HG03175 (cell line): ENCODE data around the gene GABRB1.

Experiments
- ATAC-seq: cut with Tn5 transposase; IDR thresholded peaks from one replicate; pipeline ENCODE4 v1.9.1; 2021; ENCODE audit warnings: mild to moderate bottlenecking, moderate library complexity; ENCODE audit not compliant: unreplicated experiment

Gene GABRB1

GRCh38 chr4:47045261-47045660 is 13.9 kb downstream of the GABRB1 start:
- no peak for ATAC-seq

DNA sequence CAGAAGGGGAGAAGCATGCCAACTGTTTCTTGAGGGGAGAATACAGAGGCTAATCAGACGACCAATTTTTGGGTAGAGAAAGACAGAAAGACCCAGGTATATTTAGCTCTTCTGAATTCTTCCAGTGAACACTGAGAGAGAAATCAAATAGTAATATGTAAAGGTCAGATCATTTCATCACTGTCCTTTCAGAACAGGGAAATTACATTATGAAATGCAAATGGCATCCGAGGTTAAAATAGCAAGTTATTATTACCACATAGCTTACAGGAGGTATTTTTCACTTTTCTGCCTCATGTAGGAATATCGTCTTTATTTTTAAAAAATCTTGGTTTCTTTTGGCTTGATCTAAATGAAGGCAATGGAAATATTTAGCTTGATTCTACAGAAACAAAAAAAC is 18.0 kb downstream of the GABRB1 start:
- ATAC-seq = no peak

GRCh38 chr4:47050761-47051725 is 19.7 kb downstream of the GABRB1 start:
- no peak for ATAC-seq

- ATAC-seq = no peak
Observed at GRCh38 chr4:47053485-47053884, 22.1 kb downstream of the GABRB1 start.

DNA sequence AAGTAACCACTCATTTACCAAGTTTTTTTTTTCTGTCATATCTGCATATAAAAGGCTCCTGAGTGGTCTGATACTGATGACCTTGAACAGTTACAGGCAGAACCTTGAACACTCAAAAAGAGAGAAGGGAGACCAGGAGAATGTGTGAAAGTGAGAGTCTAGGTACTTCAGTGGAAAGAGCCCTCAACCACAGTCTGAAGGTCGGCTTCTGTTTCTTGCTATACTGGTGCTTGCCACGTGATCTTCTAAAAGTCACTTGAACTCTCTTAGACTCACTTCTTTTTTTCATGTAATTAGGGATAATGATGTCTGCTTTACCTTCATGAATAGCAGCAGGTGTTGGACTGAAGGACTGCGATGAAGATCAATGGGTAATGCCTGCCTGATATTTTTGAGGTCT is 22.8 kb downstream of the GABRB1 start:
- no peak for ATAC-seq

DNA sequence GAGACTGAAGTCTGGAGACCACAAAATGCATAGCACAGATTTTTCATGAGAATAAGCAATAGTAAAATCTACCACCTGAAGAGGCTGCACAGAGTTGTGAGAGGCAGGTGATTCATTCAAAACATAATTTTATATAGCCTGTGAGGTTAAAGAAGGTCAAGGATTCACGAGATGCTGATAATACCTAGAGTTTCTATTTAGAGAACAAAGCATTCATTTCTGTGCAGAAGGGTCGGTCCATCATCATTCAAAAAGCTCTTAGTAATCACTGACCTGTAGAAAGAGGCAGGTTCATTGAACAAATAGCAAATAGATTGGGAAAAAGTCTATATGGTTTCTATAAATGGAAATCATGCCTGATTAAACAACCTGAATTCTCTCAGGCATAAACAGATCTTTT is 26.6 kb downstream of the GABRB1 start:
- ATAC-seq = no peak

GRCh38 chr4:47060561-47060960 is 29.2 kb downstream of the GABRB1 start:
- ATAC-seq = no peak

DNA sequence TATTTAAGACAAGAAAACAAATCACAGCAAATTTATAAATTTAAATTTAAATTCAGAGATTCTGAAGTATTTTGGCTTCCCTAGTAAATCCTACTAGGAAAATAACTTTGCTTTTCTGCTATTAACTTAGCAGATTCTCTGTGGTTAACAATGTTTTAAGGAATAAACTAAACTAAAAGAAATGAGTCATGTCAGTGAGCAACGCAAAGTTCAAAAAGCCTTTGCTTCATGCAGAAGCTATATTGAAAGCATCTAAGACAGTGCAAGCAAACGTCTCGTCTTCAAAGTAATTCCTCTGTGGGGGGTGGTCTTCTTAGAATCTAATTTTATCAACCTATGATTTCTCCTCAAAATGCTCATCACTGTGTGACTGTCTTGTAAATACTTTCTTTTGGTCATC is 30.1 kb downstream of the GABRB1 start:
- ATAC-seq = no peak

- ATAC-seq = no peak
Observed at GRCh38 chr4:47065051-47065481, 33.7 kb downstream of the GABRB1 start.

GRCh38 chr4:47068986-47069385 is 37.6 kb downstream of the GABRB1 start:
- ATAC-seq = no peak

- ATAC-seq = no peak
Observed at GRCh38 chr4:47071901-47072341, 40.6 kb downstream of the GABRB1 start.

GRCh38 chr4:47073647-47074046 is 42.3 kb downstream of the GABRB1 start:
- no peak for ATAC-seq

GRCh38 chr4:47074816-47075215 is 43.4 kb downstream of the GABRB1 start:
- no peak for ATAC-seq

DNA sequence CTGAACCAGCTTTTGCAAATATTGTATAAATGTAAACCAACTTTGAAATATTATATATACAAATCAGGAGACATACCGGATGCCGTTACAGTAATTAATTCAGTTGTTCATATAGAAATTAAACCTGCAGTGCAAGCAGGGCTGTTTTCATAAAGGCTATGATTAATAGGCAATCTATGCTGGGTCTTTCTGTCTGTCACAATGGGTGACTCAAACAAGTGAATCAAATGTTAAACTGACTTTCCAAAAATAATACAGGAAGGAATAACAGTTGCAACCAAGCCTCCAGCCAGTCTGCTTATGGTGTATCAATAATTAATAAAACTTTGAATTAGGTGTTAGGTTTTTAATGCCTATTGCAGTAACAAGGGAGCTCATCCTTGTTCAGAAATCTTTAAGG is 43.9 kb downstream of the GABRB1 start:
- no peak for ATAC-seq

DNA sequence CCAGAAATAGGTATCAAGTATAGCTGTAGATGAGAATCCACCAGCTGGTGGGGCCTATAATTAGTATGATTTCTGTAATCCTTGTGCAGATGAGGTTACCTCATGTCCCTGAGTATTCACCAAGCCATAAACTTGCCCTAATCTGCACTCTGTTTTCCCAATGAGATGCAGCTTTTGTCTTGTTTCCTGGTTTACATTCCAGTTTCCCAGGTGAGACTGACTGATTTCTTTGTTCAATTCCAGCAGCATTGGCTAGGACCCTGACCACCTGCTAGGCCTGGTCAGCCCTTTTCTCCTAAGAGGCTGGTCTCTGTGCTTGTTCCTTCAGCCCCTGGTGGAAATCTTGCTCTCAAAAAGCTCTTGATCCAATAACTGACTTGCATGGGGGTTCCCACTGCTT is 44.6 kb downstream of the GABRB1 start:
- no peak for ATAC-seq

DNA sequence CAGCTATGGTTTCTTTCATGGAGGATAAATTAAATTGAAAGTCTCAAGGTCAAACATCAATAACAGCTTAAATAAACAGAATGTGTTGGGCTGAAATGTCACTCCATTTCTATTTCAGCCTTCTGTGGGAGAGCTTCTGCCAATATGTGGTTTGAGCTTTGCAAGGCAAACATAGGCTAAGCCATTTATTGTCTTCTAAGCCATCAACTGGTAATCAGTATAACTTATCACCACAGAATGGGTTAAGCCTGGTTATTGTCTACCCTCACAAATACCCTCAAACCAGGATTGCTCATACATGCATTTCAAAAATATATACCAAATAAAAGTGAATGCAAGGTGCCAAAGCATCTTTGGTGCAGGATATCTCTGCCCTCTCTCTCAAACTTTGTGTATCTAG is 52.7 kb downstream of the GABRB1 start:
- no peak for ATAC-seq

DNA sequence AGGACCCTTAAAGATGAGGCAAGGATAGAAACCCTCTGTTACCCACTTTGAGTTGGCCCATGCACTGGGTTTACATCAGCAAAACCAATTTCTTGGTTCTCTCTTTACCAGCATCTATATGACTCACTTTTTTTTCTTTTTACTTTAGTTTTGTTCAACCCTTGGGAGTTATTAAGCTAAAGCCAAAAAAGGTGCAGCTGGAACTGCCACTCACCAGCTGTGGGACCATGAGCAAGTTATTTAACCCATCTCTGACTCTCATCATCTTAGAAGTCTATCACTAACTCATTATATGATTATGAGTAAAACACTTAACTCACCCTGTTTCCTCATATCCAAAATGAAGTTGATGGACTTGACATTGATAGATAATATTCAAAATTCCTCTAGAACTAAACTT is 53.4 kb downstream of the GABRB1 start:
- no peak for ATAC-seq

DNA sequence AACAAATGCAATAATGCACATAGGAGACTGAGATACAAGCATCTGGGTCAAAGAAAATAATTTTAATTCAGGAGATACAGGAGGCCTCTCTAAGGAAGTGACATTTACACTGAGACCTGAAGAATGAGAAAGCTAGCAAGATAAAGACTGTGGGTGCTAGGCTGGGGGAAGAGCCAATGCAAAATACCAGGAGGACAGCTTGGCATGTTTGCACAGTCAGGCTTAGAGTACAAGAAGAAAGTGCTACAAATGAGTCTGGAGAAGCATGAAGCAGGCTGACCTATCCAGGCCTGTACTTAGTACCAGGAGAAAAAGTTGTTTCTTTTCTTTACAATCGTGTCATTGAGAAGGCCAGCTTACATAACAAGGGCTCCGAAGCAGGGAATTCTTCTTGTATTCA is 56.9 kb downstream of the GABRB1 start:
- no peak for ATAC-seq

- no peak for ATAC-seq
Observed at GRCh38 chr4:47095884-47096283, 64.5 kb downstream of the GABRB1 start.

DNA sequence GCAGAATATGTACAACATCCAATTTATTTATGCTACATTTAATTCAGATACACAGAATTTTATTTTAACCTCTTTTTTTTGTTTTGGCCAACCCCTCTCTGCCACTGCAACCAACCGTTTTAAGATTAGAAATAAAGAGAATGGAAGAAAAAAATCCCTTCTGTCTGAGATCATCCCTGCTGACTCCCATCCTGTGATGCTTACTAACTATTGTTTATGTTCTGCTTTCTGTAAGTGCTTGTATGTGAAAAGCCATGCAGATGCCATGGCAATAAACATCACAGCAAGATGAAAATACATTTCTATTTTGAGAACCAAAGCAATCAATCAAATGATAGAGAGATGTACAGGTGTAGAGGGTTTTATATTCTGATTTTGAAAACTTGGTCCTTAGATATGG is 70.1 kb downstream of the GABRB1 start:
- no peak for ATAC-seq

DNA sequence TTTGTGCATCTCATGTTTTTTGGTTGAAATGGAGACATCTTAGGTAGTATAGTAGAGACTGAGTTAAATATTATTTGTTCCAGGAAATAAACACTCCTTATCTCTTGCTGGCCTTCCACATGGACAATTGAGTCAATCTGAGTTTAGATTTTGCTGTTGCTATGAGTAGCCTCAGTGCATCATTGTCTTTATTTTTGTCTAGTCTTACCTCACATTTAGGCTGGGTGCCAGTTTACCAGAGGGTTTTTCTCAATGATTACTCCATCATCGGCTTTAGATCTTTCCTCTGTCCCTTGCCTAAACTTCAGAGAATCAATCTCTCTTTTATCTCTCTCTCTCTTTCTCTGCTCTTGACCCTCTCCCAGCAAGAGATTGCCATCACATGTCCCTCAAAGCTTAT is 73.6 kb downstream of the GABRB1 start:
- ATAC-seq = no peak

- no peak for ATAC-seq
Observed at GRCh38 chr4:47106561-47106960, 75.2 kb downstream of the GABRB1 start.

DNA sequence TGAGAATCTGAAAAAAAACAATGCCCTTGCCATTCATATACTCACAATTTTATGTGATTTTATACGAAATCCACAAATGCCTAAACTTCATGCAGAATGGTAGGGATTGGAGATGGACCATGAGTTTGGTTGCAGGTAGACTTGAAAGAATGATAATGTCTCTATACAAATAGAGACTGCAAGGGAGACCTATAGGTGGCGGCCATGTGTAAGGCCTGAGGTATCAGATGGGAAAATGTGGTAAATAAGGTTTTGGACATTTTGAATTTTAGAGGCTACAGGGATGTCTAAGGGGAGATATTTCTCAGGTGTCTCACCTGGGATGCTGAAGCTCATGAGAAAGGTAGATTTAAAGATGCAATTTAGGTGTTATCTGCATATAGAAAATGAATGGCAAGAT is 78.0 kb downstream of the GABRB1 start:
- ATAC-seq = no peak
